Erythroblast (primary cell): ENCODE data around the gene ITGAE.

Experiments
- GATA1 ChIP-seq: IDR thresholded peaks from 2 replicates; pipeline ENCODE4 v1.6.1; 2011; ENCODE audit warnings: low read depth, mild to moderate bottlenecking, control low read depth, low read length, moderate library complexity
- POLR2A ChIP-seq: IDR thresholded peaks from 2 replicates; pipeline ENCODE4 v1.6.1; 2011; ENCODE audit warnings: mild to moderate bottlenecking, low read length

DNA sequence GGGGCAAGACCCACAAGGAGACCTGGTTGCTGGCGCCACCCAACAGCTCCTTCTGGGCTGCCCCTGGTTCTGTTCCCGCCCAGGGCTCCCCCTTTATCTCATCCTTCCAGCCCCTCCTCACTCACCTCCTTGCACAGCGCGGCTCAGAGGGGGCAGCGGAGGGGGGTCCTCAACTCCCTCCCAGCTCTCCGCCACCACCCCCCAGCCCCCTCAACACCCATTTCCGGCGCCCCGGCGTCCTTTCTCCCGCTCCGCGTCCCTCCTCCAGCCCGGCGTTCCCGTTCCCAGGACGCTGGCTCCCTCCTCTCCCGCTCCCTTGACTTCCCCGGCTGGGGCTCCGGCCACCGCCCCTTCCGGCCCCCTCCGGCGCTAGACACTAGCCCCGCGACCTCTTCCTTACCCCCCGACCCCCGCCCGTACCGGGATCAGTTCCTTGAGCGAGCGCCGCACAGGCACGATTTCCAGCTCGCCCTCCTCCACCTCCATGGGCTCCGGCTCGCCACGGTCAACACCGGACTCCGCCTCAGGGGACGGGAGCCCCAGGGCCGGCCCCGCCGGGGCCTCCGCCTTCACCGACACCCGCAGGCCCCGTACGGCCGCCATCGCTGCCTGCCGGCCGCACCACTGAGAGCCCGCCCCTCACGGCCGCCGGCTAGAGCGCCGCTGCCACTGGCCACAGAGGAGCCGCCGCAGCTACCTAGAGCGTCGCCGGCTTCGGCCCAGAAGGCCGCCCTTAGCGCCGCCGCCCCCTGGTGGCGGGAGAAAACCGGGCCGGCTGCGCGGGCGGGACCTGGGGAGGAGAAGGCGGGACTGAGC is 44.8 kb upstream of the ITGAE start, which contains the start of gene NCBP3:
- peak; percentile 83 for TF ChIP-seq POLR2A
- no peak for TF ChIP-seq GATA1
